ENCODE data around the gene CHIT1.

Gene CHIT1

GRCh38 chr1:203168256-203168786 is 61.2 kb downstream of the CHIT1 start:
- Histone ChIP-seq H3K27me3 (ENCODE audit: low read depth) (0 out of 2 replicates have a peak, but pooled peaks cover 6% of the 10 kb centered on the region), H3K9me3 (no peaks in the 10 kb centered on the region), H3K4me1 (no peaks in the 10 kb centered on the region), H3K36me3 (replicated peaks) (no peaks in the 10 kb centered on the region), H3K4me3 (no peak overlapping the region)
- no peak for DNase-seq (ENCODE audit: low spot score in 2 of 2)
- in situ Hi-C loops (cut with MboI; ENCODE audit: low sequenced_read_pairs): no loop called here

DNA sequence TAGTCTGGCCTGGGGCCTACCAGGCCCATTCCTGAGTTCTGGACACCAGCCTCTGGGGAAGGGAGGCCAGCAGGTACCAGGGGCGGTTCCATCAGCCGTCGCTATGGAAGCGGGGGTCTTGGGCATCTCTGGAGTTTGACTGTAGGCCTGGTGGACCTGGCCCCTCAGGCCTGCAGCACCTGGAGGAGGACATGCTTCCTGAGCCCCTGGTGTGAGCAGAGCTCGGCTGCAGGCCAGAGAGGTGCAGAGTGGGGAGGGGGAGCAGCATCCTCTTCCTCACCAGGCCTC is 61.6 kb downstream of the CHIT1 start:
- DNase-seq (ENCODE audit: low spot score in 2 of 2): no peak
- 0 out of 2 replicates have a peak, but pooled peaks cover 6% of the 10 kb centered on the region for H3K27me3 ChIP-seq (ENCODE audit: low read depth)
- no peak overlapping the region for H3K4me3 ChIP-seq
- H3K4me1 ChIP-seq: no peaks in the 10 kb centered on the region
- H3K9me3 ChIP-seq: no peaks in the 10 kb centered on the region
- no peaks in the 10 kb centered on the region for H3K36me3 ChIP-seq (replicated peaks)
- in situ Hi-C loops (cut with MboI; ENCODE audit: low sequenced_read_pairs): no loop called here

- no peaks in the 10 kb centered on the region for H3K36me3 ChIP-seq (replicated peaks)
Measured at GRCh38 chr1:203167026-203167912, 62.2 kb downstream of the CHIT1 start.

GRCh38 chr1:203166192-203166940 is 63.1 kb downstream of the CHIT1 start:
- H3K9me3 ChIP-seq: no peaks in the 10 kb centered on the region
- no peak overlapping the region for H3K4me3 ChIP-seq
- H3K27me3 ChIP-seq (ENCODE audit: low read depth): 0 out of 2 replicates have a peak, but pooled peaks cover 9% of the 10 kb centered on the region
- DNase-seq (ENCODE audit: low spot score in 2 of 2): no peak
- H3K36me3 ChIP-seq (replicated peaks): no peaks in the 10 kb centered on the region
- in situ Hi-C loops (cut with MboI; ENCODE audit: low sequenced_read_pairs): no loop called here
- H3K4me1 ChIP-seq: no peaks in the 10 kb centered on the region

More at GRCh38 chr1:203167026-203167912, 62.2 kb downstream of the CHIT1 start:
- Histone ChIP-seq H3K27me3 (ENCODE audit: low read depth) (0 out of 2 replicates have a peak, but pooled peaks cover 7% of the 10 kb centered on the region), H3K4me1 (no peaks in the 10 kb centered on the region), H3K9me3 (no peaks in the 10 kb centered on the region), H3K4me3 (no peak overlapping the region)
- in situ Hi-C loops (cut with MboI; ENCODE audit: low sequenced_read_pairs): no loop called here
- DNase-seq (ENCODE audit: low spot score in 2 of 2): peak in 1 of 2 experiments; percentile 25
